ENCODE results near the gene KRT38.
"Not testable (repeated sequence)": the region's sequence is repeated elsewhere in the genome, so short reads cannot be mapped to it uniquely, and the experiment has no call there.

Gene KRT38

DNA sequence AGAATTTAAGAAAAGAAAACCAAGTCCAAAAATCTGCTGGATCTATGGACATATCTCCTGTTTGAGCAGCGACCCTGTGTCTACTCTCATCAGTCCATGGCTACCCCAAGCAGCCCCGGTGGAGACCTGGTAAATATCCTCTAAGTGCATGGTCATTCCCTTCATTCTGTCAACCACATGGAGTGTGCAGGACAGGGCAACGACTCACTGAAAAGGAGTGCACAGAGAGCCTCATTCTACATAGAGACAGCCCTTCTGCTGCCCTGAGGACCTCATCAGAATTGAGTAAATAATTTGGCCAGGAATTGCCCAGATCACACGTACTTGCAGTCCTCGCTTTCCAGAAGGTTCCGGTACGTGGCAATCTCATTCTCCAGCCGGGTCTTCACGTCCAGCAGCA lies 3.0 kb downstream of the KRT38 start:
- H3K36me3 ChIP-seq (ENCODE audit: control insufficient read depth in 4 of 4, insufficient read depth in 4 of 4, low read length in 3 of 4): no peaks in the 10 kb centered on the region
- H3K27me3 ChIP-seq (replicated peaks in 2 of 5; ENCODE audit: control insufficient read depth in 4 of 5, insufficient read depth in 5 of 5, low read length in 4 of 5): peaks cover 0 to 8% (median under 1%) of the 10 kb centered on the region in 5 experiments
- 90% methylated on average over 9 of the region's 9 CpGs for WGBS (ENCODE audit: insufficient coverage)
- H3K9me3 ChIP-seq (ENCODE audit: control extremely low read depth in 1 of 5, control insufficient read depth in 4 of 5, insufficient read depth in 2 of 5, low read depth in 1 of 5, low read length in 4 of 5): no peaks in the 10 kb centered on the region
- no peak for DNase-seq
- CTCF ChIA-PET: no interaction called here
- H3K4me1 ChIP-seq (ENCODE audit: control extremely low read depth in 1 of 4, control insufficient read depth in 4 of 4, insufficient read depth in 4 of 4, low read length in 3 of 4): no peaks in the 10 kb centered on the region
- POLR2A ChIA-PET: no interaction called here
- no peak overlapping the region for H3K27ac ChIP-seq (ENCODE audit: insufficient read depth in 1 of 2, low read depth in 1 of 2, low read length in 2 of 2, poor library complexity in 1 of 2, severe bottlenecking in 2 of 2)
- H3K4me3 ChIP-seq (ENCODE audit: control insufficient read depth in 1 of 7, extremely low read depth in 1 of 7, insufficient read depth in 4 of 7, low read depth in 2 of 7, low read length in 6 of 7): no peak overlapping the region

DNA sequence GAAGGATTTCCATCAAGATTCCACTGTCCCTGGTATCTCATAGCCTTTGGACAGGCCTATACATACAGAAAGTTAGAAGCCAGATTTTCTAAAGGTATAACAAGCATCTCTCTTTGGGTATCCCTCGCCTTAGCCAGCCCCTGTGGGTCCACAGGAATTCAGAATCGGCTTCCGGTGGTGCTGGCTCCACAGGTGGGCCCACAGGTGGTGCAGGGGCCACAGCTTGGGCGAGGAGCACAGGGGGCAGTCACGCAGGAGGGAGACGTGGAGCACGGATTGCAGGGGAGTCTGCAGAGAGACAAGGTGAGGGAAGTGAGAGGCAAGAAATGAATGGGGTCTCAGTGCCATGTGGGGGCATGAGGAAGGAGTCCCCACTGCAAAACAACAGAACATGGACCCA lies 3.5 kb downstream of the KRT38 start:
- Histone ChIP-seq H3K36me3 (ENCODE audit: control insufficient read depth in 4 of 4, insufficient read depth in 4 of 4, low read length in 3 of 4) (no peaks in the 10 kb centered on the region), H3K4me1 (ENCODE audit: control extremely low read depth in 1 of 4, control insufficient read depth in 4 of 4, insufficient read depth in 4 of 4, low read length in 3 of 4) (no peaks in the 10 kb centered on the region), H3K9me3 (ENCODE audit: control extremely low read depth in 1 of 5, control insufficient read depth in 4 of 5, insufficient read depth in 2 of 5, low read depth in 1 of 5, low read length in 4 of 5) (no peaks in the 10 kb centered on the region), H3K4me3 (ENCODE audit: control insufficient read depth in 1 of 7, extremely low read depth in 1 of 7, insufficient read depth in 4 of 7, low read depth in 2 of 7, low read length in 6 of 7) (no peak overlapping the region), H3K27ac (ENCODE audit: insufficient read depth in 1 of 2, low read depth in 1 of 2, low read length in 2 of 2, poor library complexity in 1 of 2, severe bottlenecking in 2 of 2) (no peak overlapping the region), H3K27me3 (replicated peaks in 2 of 5; ENCODE audit: control insufficient read depth in 4 of 5, insufficient read depth in 5 of 5, low read length in 4 of 5) (peaks cover 0 to 8% (median 0%) of the 10 kb centered on the region in 5 experiments)
- ChIA-PET CTCF (no interaction called here), POLR2A (no interaction called here)
- DNase-seq: no peak
- 83% methylated on average over 7 of the region's 7 CpGs for WGBS (ENCODE audit: insufficient coverage)

DNA sequence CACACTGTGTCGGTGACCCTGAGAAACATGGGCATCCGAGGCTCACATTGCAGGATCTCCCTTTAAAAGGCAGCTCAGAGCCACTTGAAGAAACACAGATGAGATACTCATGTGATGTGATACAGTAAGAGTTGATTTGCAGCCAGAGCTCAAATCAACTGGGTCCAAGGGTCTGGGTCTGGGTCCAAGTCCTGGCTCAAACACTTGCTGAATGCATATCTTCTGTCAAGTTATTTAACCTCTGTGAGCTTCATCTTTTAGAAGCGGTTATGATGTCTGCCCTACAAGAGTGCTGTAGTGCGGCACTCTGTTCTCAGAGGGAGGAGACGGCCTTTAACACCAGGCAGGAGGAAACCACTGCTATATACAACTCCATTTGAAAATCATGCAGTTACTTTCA lies 6.4 kb downstream of the KRT38 start:
- CTCF ChIA-PET: interaction anchor here (0.6 to 1.2 kb wide), 2 partner anchors 23 to 184 kb away, joined by 3 read pairs; no protein-coding TSS in a partner anchor
- POLR2A ChIA-PET: no interaction called here
- H3K4me1 ChIP-seq (ENCODE audit: control extremely low read depth in 1 of 4, control insufficient read depth in 4 of 4, insufficient read depth in 4 of 4, low read length in 3 of 4): no peaks in the 10 kb centered on the region
- no peak overlapping the region for H3K4me3 ChIP-seq (ENCODE audit: control insufficient read depth in 1 of 7, extremely low read depth in 1 of 7, insufficient read depth in 4 of 7, low read depth in 2 of 7, low read length in 6 of 7)
- 92% methylated on average over 2 of the region's 5 CpGs for WGBS (ENCODE audit: insufficient coverage)
- no peak for DNase-seq
- H3K27me3 ChIP-seq (replicated peaks in 2 of 5; ENCODE audit: control insufficient read depth in 4 of 5, insufficient read depth in 5 of 5, low read length in 4 of 5): peaks cover 0 to 4% (median 0%) of the 10 kb centered on the region in 5 experiments
- no peak overlapping the region for H3K27ac ChIP-seq (ENCODE audit: insufficient read depth in 1 of 2, low read depth in 1 of 2, low read length in 2 of 2, poor library complexity in 1 of 2, severe bottlenecking in 2 of 2)
- no peaks in the 10 kb centered on the region for H3K36me3 ChIP-seq (ENCODE audit: control insufficient read depth in 4 of 4, insufficient read depth in 4 of 4, low read length in 3 of 4)
- no peaks in the 10 kb centered on the region for H3K9me3 ChIP-seq (ENCODE audit: control extremely low read depth in 1 of 5, control insufficient read depth in 4 of 5, insufficient read depth in 2 of 5, low read depth in 1 of 5, low read length in 4 of 5)

DNA sequence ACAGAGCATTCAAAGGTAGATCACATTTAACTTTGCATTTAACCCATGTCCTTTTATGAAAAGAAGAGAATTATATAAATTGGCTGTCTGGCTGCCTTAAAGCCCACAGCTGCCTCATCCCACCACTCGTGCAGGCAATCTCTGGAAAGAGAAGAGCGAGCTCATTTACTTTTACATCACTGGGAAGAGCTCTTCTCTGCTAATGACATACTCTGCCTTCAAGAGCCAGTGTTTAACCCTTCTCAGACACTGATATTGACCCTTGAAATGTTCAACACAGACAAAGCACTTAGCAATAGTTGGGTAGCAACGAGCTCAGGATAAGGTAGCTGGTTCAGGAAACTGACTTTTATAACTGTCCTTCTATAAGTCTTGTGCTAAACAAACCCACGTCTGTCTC lies 6.8 kb downstream of the KRT38 start:
- Histone ChIP-seq H3K4me1 (ENCODE audit: control extremely low read depth in 1 of 4, control insufficient read depth in 4 of 4, insufficient read depth in 4 of 4, low read length in 3 of 4) (no peaks in the 10 kb centered on the region), H3K36me3 (ENCODE audit: control insufficient read depth in 4 of 4, insufficient read depth in 4 of 4, low read length in 3 of 4) (no peaks in the 10 kb centered on the region), H3K9me3 (ENCODE audit: control extremely low read depth in 1 of 5, control insufficient read depth in 4 of 5, insufficient read depth in 2 of 5, low read depth in 1 of 5, low read length in 4 of 5) (no peaks in the 10 kb centered on the region), H3K27ac (ENCODE audit: insufficient read depth in 1 of 2, low read depth in 1 of 2, low read length in 2 of 2, poor library complexity in 1 of 2, severe bottlenecking in 2 of 2) (no peak overlapping the region), H3K27me3 (replicated peaks in 2 of 5; ENCODE audit: control insufficient read depth in 4 of 5, insufficient read depth in 5 of 5, low read length in 4 of 5) (peaks cover 0 to 4% (median 0%) of the 10 kb centered on the region in 5 experiments), H3K4me3 (ENCODE audit: control insufficient read depth in 1 of 7, extremely low read depth in 1 of 7, insufficient read depth in 4 of 7, low read depth in 2 of 7, low read length in 6 of 7) (no peak overlapping the region)
- ChIA-PET CTCF (interaction anchor here (0.6 to 1.2 kb wide), 2 partner anchors 22 to 184 kb away, joined by 3 read pairs; no protein-coding TSS in a partner anchor), POLR2A (no interaction called here)
- 100% methylated on average over 3 of the region's 4 CpGs for WGBS (ENCODE audit: insufficient coverage)
- no peak for DNase-seq

DNA sequence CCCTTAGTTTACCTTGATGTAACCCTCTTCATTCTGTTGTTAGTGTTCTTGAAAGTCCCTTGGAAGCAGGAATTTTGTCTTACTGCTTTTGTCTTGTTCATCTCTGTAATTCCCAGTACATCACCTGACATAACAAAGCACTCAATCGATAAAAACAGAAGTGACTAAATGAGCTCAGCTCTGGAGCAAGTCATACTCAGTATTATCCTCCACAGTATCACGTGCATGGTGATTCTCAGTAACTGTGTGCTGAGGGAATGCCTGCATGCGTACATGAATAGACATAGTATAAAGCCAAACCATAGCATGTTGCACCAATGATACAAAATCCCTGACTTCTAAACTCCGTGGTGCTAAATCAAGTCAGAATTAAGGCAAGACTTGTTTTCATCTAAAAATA lies 7.2 kb downstream of the KRT38 start:
- Histone ChIP-seq H3K4me1 (ENCODE audit: control extremely low read depth in 1 of 4, control insufficient read depth in 4 of 4, insufficient read depth in 4 of 4, low read length in 3 of 4) (no peaks in the 10 kb centered on the region), H3K9me3 (ENCODE audit: control extremely low read depth in 1 of 5, control insufficient read depth in 4 of 5, insufficient read depth in 2 of 5, low read depth in 1 of 5, low read length in 4 of 5) (no peaks in the 10 kb centered on the region), H3K27ac (ENCODE audit: insufficient read depth in 1 of 2, low read depth in 1 of 2, low read length in 2 of 2, poor library complexity in 1 of 2, severe bottlenecking in 2 of 2) (no peak overlapping the region), H3K4me3 (ENCODE audit: control insufficient read depth in 1 of 7, extremely low read depth in 1 of 7, insufficient read depth in 4 of 7, low read depth in 2 of 7, low read length in 6 of 7) (no peak overlapping the region), H3K27me3 (replicated peaks in 2 of 5; ENCODE audit: control insufficient read depth in 4 of 5, insufficient read depth in 5 of 5, low read length in 4 of 5) (peaks cover 0 to 4% (median 0%) of the 10 kb centered on the region in 5 experiments), H3K36me3 (ENCODE audit: control insufficient read depth in 4 of 4, insufficient read depth in 4 of 4, low read length in 3 of 4) (no peaks in the 10 kb centered on the region)
- no CpG with 5 or more reads among the region's 4 CpGs for WGBS (ENCODE audit: insufficient coverage)
- CTCF ChIA-PET: interaction anchor here (0.6 to 1.2 kb wide), 2 partner anchors 22 to 183 kb away, joined by 3 read pairs; no protein-coding TSS in a partner anchor
- POLR2A ChIA-PET: no interaction called here
- no peak for DNase-seq

DNA sequence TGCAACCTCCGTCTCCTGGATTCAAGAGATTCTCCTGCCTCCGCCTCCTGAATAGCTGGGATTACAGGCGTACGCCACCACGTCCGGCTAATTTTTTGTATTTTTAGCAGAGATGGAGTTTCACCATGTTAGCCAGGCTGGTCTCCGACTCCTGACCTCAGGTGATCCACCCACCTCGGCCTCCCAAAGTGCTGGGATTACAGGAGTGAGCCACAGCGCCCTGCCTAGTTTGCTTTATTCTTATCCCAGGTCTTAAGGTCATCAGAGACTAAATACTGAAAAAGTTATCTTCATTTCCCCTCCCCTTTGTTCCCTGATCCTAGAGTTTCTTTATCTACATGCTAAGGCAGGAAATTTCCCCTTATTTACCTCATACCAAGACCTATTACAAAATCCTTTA lies 10.4 kb downstream of the KRT38 start:
- H3K4me1 ChIP-seq (ENCODE audit: control extremely low read depth in 1 of 4, control insufficient read depth in 4 of 4, insufficient read depth in 4 of 4, low read length in 3 of 4); POLR2A ChIA-PET; H3K27me3 ChIP-seq (replicated peaks in 2 of 5; ENCODE audit: control insufficient read depth in 4 of 5, insufficient read depth in 5 of 5, low read length in 4 of 5); H3K27ac ChIP-seq (ENCODE audit: insufficient read depth in 1 of 2, low read depth in 1 of 2, low read length in 2 of 2, poor library complexity in 1 of 2, severe bottlenecking in 2 of 2); H3K4me3 ChIP-seq (ENCODE audit: control insufficient read depth in 1 of 7, extremely low read depth in 1 of 7, insufficient read depth in 4 of 7, low read depth in 2 of 7, low read length in 6 of 7); H3K9me3 ChIP-seq (ENCODE audit: control extremely low read depth in 1 of 5, control insufficient read depth in 4 of 5, insufficient read depth in 2 of 5, low read depth in 1 of 5, low read length in 4 of 5); CTCF ChIA-PET; DNase-seq; H3K36me3 ChIP-seq (ENCODE audit: control insufficient read depth in 4 of 4, insufficient read depth in 4 of 4, low read length in 3 of 4): not testable (repeated sequence)
- 92% methylated on average over 9 of the region's 9 CpGs for WGBS (ENCODE audit: insufficient coverage)

DNA sequence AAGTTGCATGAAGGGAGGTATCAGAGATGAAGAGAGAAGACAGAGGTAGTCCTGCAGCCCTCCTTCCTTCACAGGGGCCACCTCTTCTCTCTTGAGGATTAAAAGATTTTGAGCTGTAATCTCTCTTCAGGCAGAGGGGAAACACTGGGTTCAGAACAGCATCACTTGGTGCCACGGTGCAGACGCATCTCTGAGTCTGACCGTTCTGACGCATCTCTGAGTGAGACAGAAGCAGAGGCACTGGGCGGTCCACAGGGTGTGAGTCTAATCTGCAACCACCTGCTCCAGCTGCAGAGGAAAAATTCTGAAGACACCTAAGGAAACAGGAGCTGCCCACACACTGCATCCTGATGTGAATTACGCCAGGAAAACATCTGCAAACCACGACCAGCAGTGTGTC lies 11.1 kb downstream of the KRT38 start:
- ChIA-PET CTCF (no interaction called here), POLR2A (no interaction called here)
- no peaks in the 10 kb centered on the region for H3K9me3 ChIP-seq (ENCODE audit: control extremely low read depth in 1 of 5, control insufficient read depth in 4 of 5, insufficient read depth in 2 of 5, low read depth in 1 of 5, low read length in 4 of 5)
- 74% methylated on average over 7 of the region's 7 CpGs for WGBS (ENCODE audit: insufficient coverage)
- H3K4me3 ChIP-seq (ENCODE audit: control insufficient read depth in 1 of 7, extremely low read depth in 1 of 7, insufficient read depth in 4 of 7, low read depth in 2 of 7, low read length in 6 of 7): no peak overlapping the region
- DNase-seq: no peak
- H3K27ac ChIP-seq (ENCODE audit: insufficient read depth in 1 of 2, low read depth in 1 of 2, low read length in 2 of 2, poor library complexity in 1 of 2, severe bottlenecking in 2 of 2): no peak overlapping the region
- no peaks in the 10 kb centered on the region for H3K4me1 ChIP-seq (ENCODE audit: control extremely low read depth in 1 of 4, control insufficient read depth in 4 of 4, insufficient read depth in 4 of 4, low read length in 3 of 4)
- H3K27me3 ChIP-seq (replicated peaks in 2 of 5; ENCODE audit: control insufficient read depth in 4 of 5, insufficient read depth in 5 of 5, low read length in 4 of 5): peaks cover 0 to 4% (median 0%) of the 10 kb centered on the region in 5 experiments
- no peaks in the 10 kb centered on the region for H3K36me3 ChIP-seq (ENCODE audit: control insufficient read depth in 4 of 4, insufficient read depth in 4 of 4, low read length in 3 of 4)
